OCI-LY1 (cell line): ENCODE results near the gene MCTS1.

Experiments
- EZH2 ChIP-seq: fragments of 200-600 bp; sonication (generic), shearing (Covaris generic); IDR thresholded peaks from 2 replicates; pipeline ENCODE4 v1.8.0; 2017; ENCODE audit warnings: borderline replicate concordance, mixed run types, mild to moderate bottlenecking, antibody characterized with exemption, low read length, moderate library complexity, mixed read lengths
- TF ChIP-seq, protein P1 (sequence below): fragments of 200-600 bp; sonication (generic), shearing (Covaris generic); IDR thresholded peaks from 2 replicates; pipeline ENCODE4 v1.5.1; 2017; ENCODE audit warnings: mild to moderate bottlenecking, antibody characterized with exemption, low read length, moderate library complexity, mixed read lengths

DNA sequence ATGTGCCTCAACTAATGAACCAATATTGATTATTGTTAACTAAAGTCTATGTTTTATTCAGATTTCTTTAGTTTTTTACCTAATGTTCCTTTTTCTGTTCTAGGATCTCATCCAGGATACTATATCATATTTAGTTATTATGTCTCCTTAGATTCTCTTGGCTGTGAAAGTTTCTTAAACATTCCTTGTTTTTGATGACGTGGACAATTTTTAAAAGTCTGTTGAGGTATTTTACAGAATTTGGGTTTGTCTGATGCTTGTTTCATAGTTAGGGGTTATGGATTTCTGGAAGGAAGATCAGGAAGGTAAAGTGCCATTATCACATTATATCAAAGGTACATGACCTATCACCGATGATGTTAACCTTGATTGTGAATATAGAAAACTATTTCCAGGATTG lies 18.2 kb upstream of the MCTS1 start:
- TF ChIP-seq, protein P1, sequence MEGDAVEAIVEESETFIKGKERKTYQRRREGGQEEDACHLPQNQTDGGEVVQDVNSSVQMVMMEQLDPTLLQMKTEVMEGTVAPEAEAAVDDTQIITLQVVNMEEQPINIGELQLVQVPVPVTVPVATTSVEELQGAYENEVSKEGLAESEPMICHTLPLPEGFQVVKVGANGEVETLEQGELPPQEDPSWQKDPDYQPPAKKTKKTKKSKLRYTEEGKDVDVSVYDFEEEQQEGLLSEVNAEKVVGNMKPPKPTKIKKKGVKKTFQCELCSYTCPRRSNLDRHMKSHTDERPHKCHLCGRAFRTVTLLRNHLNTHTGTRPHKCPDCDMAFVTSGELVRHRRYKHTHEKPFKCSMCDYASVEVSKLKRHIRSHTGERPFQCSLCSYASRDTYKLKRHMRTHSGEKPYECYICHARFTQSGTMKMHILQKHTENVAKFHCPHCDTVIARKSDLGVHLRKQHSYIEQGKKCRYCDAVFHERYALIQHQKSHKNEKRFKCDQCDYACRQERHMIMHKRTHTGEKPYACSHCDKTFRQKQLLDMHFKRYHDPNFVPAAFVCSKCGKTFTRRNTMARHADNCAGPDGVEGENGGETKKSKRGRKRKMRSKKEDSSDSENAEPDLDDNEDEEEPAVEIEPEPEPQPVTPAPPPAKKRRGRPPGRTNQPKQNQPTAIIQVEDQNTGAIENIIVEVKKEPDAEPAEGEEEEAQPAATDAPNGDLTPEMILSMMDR = no peak
- TF ChIP-seq EZH2 = no peak
